Measurements from ENCODE around the gene KCTD19. TPM values are rescaled to one million over a fixed set of nuclear protein-coding genes. Genes with fewer than 3 reads are reported as not detected.

KCTD19 gene
- total RNA-seq, 1 experiment from 2014 or later, result not detected

GRCh38 chr16:67268136-67268579 lies 58.4 kb downstream of the KCTD19 start:
- no peak overlapping the region for H3K4me3 ChIP-seq (ENCODE audit: low read length)
- H2AFZ ChIP-seq (ENCODE audit: low read length), result no peak overlapping the region
- no peak overlapping the region for H3K9ac ChIP-seq (ENCODE audit: low read length)
- no peaks in the 10 kb centered on the region for H3K36me3 ChIP-seq (ENCODE audit: low read depth, low read length)
- TF ChIP-seq EZH2phosphoT487 (IDR thresholded peaks at IDR 0.05; ENCODE audit: borderline replicate concordance, low read length), result no peak
- TF ChIP-seq EZH2 (IDR thresholded peaks at IDR 0.05; ENCODE audit: low read length, unreplicated experiment), result no peak
- TF ChIP-seq CTCF (conservative IDR thresholded peaks at IDR 0.05; ENCODE audit: low read depth, low read length), result no peak
- H3F3A ChIP-seq (ENCODE audit: low read length, unreplicated experiment), result no peaks in the 10 kb centered on the region
- DNase-seq, result peak; percentile 54
- H3K79me2 ChIP-seq (ENCODE audit: low read length), result no peaks in the 10 kb centered on the region
- no TSS peak for BruUV-seq (replicated peaks)
- H3K27ac ChIP-seq (ENCODE audit: low read length), result no peak overlapping the region
- peak; percentile 80 for ATAC-seq
- H3K4me1 ChIP-seq (ENCODE audit: insufficient read depth, low read length), result peaks cover 6% of the 10 kb centered on the region; the same call in 1 of the 2 replicates
- H3K9me3 ChIP-seq (ENCODE audit: low read length), result no peaks in the 10 kb centered on the region
- no peaks in the 10 kb centered on the region for H4K20me1 ChIP-seq (ENCODE audit: low read length)
- ChIA-PET CTCF (interaction anchor here (0.6 to 1.0 kb wide), 4 partner anchors 71 to 266 kb away, joined by 3 to 6 read pairs (median 4); no protein-coding TSS in a partner anchor), POLR2A (ENCODE audit: unreplicated experiment) (interaction anchor here (0.7 kb wide), 2 partner anchors 70 to 287 kb away, joined by 15 to 29 read pairs; no protein-coding TSS in a partner anchor)
- no peaks in the 10 kb centered on the region for H3K9me2 ChIP-seq (replicated peaks; ENCODE audit: low read length)
- no peak overlapping the region for H3K4me2 ChIP-seq (ENCODE audit: low read length)
- intact Hi-C loops (cut with micrococcal nuclease), result no loop called here
- H3K27me3 ChIP-seq (ENCODE audit: low read length), result no peaks in the 10 kb centered on the region

GRCh38 chr16:67265834-67266233 lies 60.7 kb downstream of the KCTD19 start:
- Histone ChIP-seq H3K9ac (ENCODE audit: low read length) (no peak overlapping the region), H3K9me3 (ENCODE audit: low read length) (no peaks in the 10 kb centered on the region), H3K27me3 (ENCODE audit: low read length) (no peaks in the 10 kb centered on the region), H3K4me3 (ENCODE audit: low read length) (no peak overlapping the region), H3K9me2 (replicated peaks; ENCODE audit: low read length) (no peaks in the 10 kb centered on the region), H3K27ac (ENCODE audit: low read length) (no peak overlapping the region), H3K79me2 (ENCODE audit: low read length) (no peaks in the 10 kb centered on the region), H3F3A (ENCODE audit: low read length, unreplicated experiment) (no peaks in the 10 kb centered on the region), H2AFZ (ENCODE audit: low read length) (no peak overlapping the region), H3K36me3 (ENCODE audit: low read depth, low read length) (no peaks in the 10 kb centered on the region), H3K4me1 (ENCODE audit: insufficient read depth, low read length) (peaks cover 6% of the 10 kb centered on the region; the same call in 1 of the 2 replicates), H3K4me2 (ENCODE audit: low read length) (no peak overlapping the region), H4K20me1 (ENCODE audit: low read length) (no peaks in the 10 kb centered on the region)
- intact Hi-C loops (cut with micrococcal nuclease), result no loop called here
- TF ChIP-seq CTCF (conservative IDR thresholded peaks at IDR 0.05; ENCODE audit: low read depth, low read length) (no peak), EZH2phosphoT487 (IDR thresholded peaks at IDR 0.05; ENCODE audit: borderline replicate concordance, low read length) (no peak)
- ATAC-seq, result no peak
- no TSS peak for BruUV-seq (replicated peaks)
- POLR2A ChIA-PET (ENCODE audit: unreplicated experiment), result interaction anchor here (0.5 kb wide), 1 partner anchor 73 kb away, joined by 3 read pairs; no protein-coding TSS in a partner anchor
- DNase-seq, result no peak
- CTCF ChIA-PET, result no interaction called here

GRCh38 chr16:67264866-67265265 lies 61.7 kb downstream of the KCTD19 start:
- CTCF ChIA-PET, result no interaction called here
- H3K27me3 ChIP-seq (ENCODE audit: low read length), result no peaks in the 10 kb centered on the region
- no peak overlapping the region for H3K4me3 ChIP-seq (ENCODE audit: low read length)
- H3K9me3 ChIP-seq (ENCODE audit: low read length), result no peaks in the 10 kb centered on the region
- intact Hi-C loops (cut with micrococcal nuclease), result loop anchor here (5.0 kb wide), 1 partner anchor 152 kb away; the partner anchor contains the start of gene ZDHHC1
- POLR2A ChIA-PET (ENCODE audit: unreplicated experiment), result no interaction called here
- TF ChIP-seq EZH2phosphoT487 (IDR thresholded peaks at IDR 0.05; ENCODE audit: borderline replicate concordance, low read length), result no peak
- TF ChIP-seq EZH2 (IDR thresholded peaks at IDR 0.05; ENCODE audit: low read length, unreplicated experiment), result no peak
- DNase-seq, result no peak
- H3K4me1 ChIP-seq (ENCODE audit: insufficient read depth, low read length), result peaks cover 6% of the 10 kb centered on the region; the same call in 1 of the 2 replicates
- no peak overlapping the region for H3K4me2 ChIP-seq (ENCODE audit: low read length)
- H2AFZ ChIP-seq (ENCODE audit: low read length), result no peak overlapping the region
- BruUV-seq (replicated peaks), result no TSS peak
- H3K9ac ChIP-seq (ENCODE audit: low read length), result no peak overlapping the region
- H3K36me3 ChIP-seq (ENCODE audit: low read depth, low read length), result no peaks in the 10 kb centered on the region
- H3K27ac ChIP-seq (ENCODE audit: low read length), result no peak overlapping the region
- H3K9me2 ChIP-seq (replicated peaks; ENCODE audit: low read length), result no peaks in the 10 kb centered on the region
- ATAC-seq, result no peak
- H3F3A ChIP-seq (ENCODE audit: low read length, unreplicated experiment), result no peaks in the 10 kb centered on the region
- H4K20me1 ChIP-seq (ENCODE audit: low read length), result no peaks in the 10 kb centered on the region
- H3K79me2 ChIP-seq (ENCODE audit: low read length), result no peaks in the 10 kb centered on the region

Data from PC-3 (cell line).